ENCODE data around the gene INPP4B. TPM values are rescaled to one million over a fixed set of nuclear protein-coding genes. Genes with fewer than 3 reads are reported as not detected.

The INPP4B gene
- total RNA-seq, 1 donor from 2014 or later, result 4.9 TPM

DNA sequence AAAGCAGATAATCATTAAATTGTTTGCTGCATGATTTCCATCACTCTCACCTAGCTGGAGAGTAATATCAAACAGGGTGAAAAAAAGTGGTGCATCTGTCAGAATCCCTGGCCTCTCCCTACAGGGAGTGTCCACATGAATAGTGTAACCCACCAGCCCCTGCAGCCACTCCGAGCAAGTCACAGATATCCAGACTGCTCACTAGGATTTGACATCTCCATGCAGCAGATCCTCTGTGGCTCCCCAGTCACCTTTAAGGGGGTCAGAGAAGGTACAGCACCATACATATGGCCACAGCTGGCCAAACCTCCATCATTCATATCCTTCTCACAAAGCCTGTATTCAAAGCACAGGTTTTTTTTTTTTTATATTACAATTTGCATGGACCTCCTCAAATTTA is 536.3 kb downstream of the INPP4B start:
- Mint-ChIP-seq H3K9me3 (ENCODE audit: unreplicated experiment) (no peaks in the 10 kb centered on the region), H3K36me3 (ENCODE audit: low read depth, unreplicated experiment) (peaks cover 4% of the 10 kb centered on the region), H3K27me3 (ENCODE audit: unreplicated experiment) (no peaks in the 10 kb centered on the region), H3K27ac (ENCODE audit: unreplicated experiment) (no peak overlapping the region), H3K4me1 (ENCODE audit: unreplicated experiment) (peaks cover 5% of the 10 kb centered on the region), H3K4me3 (ENCODE audit: unreplicated experiment) (no peak overlapping the region)
- DNase-seq (ENCODE audit: low spot score), result no peak
- TF ChIP-seq, protein P1, sequence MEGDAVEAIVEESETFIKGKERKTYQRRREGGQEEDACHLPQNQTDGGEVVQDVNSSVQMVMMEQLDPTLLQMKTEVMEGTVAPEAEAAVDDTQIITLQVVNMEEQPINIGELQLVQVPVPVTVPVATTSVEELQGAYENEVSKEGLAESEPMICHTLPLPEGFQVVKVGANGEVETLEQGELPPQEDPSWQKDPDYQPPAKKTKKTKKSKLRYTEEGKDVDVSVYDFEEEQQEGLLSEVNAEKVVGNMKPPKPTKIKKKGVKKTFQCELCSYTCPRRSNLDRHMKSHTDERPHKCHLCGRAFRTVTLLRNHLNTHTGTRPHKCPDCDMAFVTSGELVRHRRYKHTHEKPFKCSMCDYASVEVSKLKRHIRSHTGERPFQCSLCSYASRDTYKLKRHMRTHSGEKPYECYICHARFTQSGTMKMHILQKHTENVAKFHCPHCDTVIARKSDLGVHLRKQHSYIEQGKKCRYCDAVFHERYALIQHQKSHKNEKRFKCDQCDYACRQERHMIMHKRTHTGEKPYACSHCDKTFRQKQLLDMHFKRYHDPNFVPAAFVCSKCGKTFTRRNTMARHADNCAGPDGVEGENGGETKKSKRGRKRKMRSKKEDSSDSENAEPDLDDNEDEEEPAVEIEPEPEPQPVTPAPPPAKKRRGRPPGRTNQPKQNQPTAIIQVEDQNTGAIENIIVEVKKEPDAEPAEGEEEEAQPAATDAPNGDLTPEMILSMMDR (IDR thresholded peaks at IDR 0.05; ENCODE audit: unreplicated experiment), result no peak

DNA sequence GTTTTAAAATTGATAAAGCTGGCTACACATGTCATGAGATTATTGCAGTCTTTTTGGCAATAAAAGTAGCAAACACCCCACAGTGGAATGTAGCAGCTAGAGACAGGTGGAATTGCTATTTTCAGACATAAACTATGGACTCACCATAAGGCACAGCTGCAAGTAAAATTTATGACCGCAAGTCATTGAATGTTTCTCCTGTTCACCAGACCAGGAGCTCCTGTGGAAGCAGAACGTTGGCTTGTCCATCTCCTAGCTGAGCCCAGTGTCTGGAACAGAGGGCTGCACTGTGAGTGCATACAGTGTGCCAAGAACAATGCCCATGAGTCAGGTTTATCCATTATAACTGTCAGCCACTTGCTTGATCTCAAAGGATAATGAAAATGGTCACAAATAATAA is 538.2 kb downstream of the INPP4B start:
- TF ChIP-seq, protein P1 (IDR thresholded peaks at IDR 0.05; ENCODE audit: unreplicated experiment), result no peak
- no peaks in the 10 kb centered on the region for H3K9me3 Mint-ChIP-seq (ENCODE audit: unreplicated experiment)
- no peak overlapping the region for H3K27ac Mint-ChIP-seq (ENCODE audit: unreplicated experiment)
- no peaks in the 10 kb centered on the region for H3K4me1 Mint-ChIP-seq (ENCODE audit: unreplicated experiment)
- no peak overlapping the region for H3K4me3 Mint-ChIP-seq (ENCODE audit: unreplicated experiment)
- no peak for DNase-seq (ENCODE audit: low spot score)
- no peaks in the 10 kb centered on the region for H3K36me3 Mint-ChIP-seq (ENCODE audit: low read depth, unreplicated experiment)
- H3K27me3 Mint-ChIP-seq (ENCODE audit: unreplicated experiment), result no peaks in the 10 kb centered on the region

DNA sequence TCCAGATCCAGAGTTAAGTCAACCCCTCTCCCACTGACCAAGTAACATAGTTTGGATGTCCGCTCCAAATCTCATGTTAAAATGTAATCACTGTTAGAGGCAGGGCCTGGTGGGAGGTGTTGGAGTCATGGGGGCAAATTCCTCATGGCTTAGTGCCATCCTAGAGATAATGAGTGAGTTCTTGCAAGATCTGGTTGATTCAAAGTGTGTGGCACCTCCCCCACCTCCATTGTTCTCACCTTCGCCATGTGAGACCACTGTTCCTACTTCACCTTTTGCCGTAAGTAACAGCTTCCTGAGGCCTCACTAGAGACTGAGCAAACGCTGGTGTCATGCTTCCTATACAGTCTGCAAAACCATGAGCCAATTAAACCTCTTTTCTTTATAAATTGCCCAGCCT is 548.8 kb downstream of the INPP4B start:
- Mint-ChIP-seq H3K36me3 (ENCODE audit: low read depth, unreplicated experiment) (no peaks in the 10 kb centered on the region), H3K27me3 (ENCODE audit: unreplicated experiment) (no peaks in the 10 kb centered on the region), H3K4me3 (ENCODE audit: unreplicated experiment) (no peak overlapping the region), H3K27ac (ENCODE audit: unreplicated experiment) (no peak overlapping the region), H3K9me3 (ENCODE audit: unreplicated experiment) (no peaks in the 10 kb centered on the region), H3K4me1 (ENCODE audit: unreplicated experiment) (no peaks in the 10 kb centered on the region)
- DNase-seq (ENCODE audit: low spot score), result no peak
- TF ChIP-seq, protein P1 (IDR thresholded peaks at IDR 0.05; ENCODE audit: unreplicated experiment), result no peak

DNA sequence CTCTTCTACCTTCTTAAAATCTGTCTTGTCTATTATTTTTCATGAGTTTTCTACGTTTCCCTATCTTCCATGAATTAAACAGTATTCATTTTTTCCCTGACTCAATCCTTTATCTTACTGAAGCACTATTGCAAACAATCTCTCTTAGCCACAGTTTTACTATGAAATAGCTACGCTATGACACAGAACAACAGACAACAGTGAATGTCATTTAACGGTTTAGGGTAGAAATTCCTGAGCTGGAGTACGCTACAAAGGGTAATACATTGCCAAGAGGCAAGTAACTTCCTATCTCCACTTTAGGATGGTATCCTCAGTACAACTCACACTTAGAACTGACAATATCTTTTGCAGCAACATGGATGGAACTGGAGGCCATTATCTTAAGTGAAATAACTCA is 552.6 kb downstream of the INPP4B start:
- Mint-ChIP-seq H3K4me1 (ENCODE audit: unreplicated experiment) (no peaks in the 10 kb centered on the region), H3K4me3 (ENCODE audit: unreplicated experiment) (no peak overlapping the region), H3K36me3 (ENCODE audit: low read depth, unreplicated experiment) (no peaks in the 10 kb centered on the region), H3K27ac (ENCODE audit: unreplicated experiment) (no peak overlapping the region), H3K9me3 (ENCODE audit: unreplicated experiment) (no peaks in the 10 kb centered on the region), H3K27me3 (ENCODE audit: unreplicated experiment) (no peaks in the 10 kb centered on the region)
- DNase-seq (ENCODE audit: low spot score), result no peak
- TF ChIP-seq, protein P1 (IDR thresholded peaks at IDR 0.05; ENCODE audit: unreplicated experiment), result no peak

DNA sequence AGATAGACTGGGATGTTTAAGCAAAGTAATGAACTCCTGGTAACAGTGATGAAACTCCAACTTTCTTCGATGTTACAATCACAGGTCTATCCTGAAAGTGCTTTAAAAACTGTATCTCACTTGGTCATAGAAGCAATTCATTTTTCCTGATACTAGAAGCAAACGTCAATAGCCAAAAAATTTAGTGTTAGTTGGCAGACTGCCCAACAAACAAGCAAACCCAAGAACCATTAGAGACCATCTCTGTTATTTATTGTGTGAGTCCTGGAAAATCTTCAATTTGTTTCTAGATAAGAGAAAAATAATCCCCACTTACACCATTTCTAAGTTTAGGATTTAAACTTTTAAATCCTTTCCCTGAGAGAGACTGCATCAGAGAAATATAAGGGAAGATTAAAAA is 553.9 kb downstream of the INPP4B start:
- H3K9me3 Mint-ChIP-seq (ENCODE audit: unreplicated experiment), result no peaks in the 10 kb centered on the region
- no peaks in the 10 kb centered on the region for H3K27me3 Mint-ChIP-seq (ENCODE audit: unreplicated experiment)
- H3K4me1 Mint-ChIP-seq (ENCODE audit: unreplicated experiment), result no peaks in the 10 kb centered on the region
- TF ChIP-seq, protein P1 (IDR thresholded peaks at IDR 0.05; ENCODE audit: unreplicated experiment), result no peak
- H3K27ac Mint-ChIP-seq (ENCODE audit: unreplicated experiment), result no peak overlapping the region
- DNase-seq (ENCODE audit: low spot score), result no peak
- H3K4me3 Mint-ChIP-seq (ENCODE audit: unreplicated experiment), result no peak overlapping the region
- no peaks in the 10 kb centered on the region for H3K36me3 Mint-ChIP-seq (ENCODE audit: low read depth, unreplicated experiment)

Measured in endothelial cell (in vitro differentiated cells).